OCI-LY1 (cell line): Measurements from ENCODE around the gene VRK1.

Source experiments
- CTCF ChIP-seq: fragments of 200-600 bp; sonication (generic), shearing (Covaris generic); IDR thresholded peaks from 2 replicates; pipeline ENCODE4 v1.5.1; 2017; ENCODE audit warnings: mild to moderate bottlenecking, antibody characterized with exemption, low read length, moderate library complexity, mixed read lengths
- EZH2 ChIP-seq: fragments of 200-600 bp; sonication (generic), shearing (Covaris generic); IDR thresholded peaks from 2 replicates; pipeline ENCODE4 v1.8.0; 2017; ENCODE audit warnings: borderline replicate concordance, mixed run types, mild to moderate bottlenecking, antibody characterized with exemption, low read length, moderate library complexity, mixed read lengths

GRCh38 chr14:96925422-96925821 is 128.2 kb downstream of the VRK1 start:
- no peak for TF ChIP-seq EZH2
- no peak for TF ChIP-seq CTCF
